ENCODE measurements around the gene GTF2A2. TPM values are rescaled to one million over a fixed set of nuclear protein-coding genes. Genes with fewer than 3 reads are reported as not detected.
A peak's percentile ranks its signal among the peaks of the same experiment; 100 is the strongest.

GTF2A2 gene
- total RNA-seq, 2 experiments from 2014 or later: 167 to 173 TPM

GRCh38 chr15:59591356-59591755 is 66.0 kb downstream of the GTF2A2 start:
- POLR2A ChIA-PET: interaction anchor here (0.6 kb wide), 1 partner anchor 419 kb away, joined by 3 read pairs; no protein-coding TSS in a partner anchor
- no peaks in the 10 kb centered on the region for H3K9me3 Mint-ChIP-seq
- intact Hi-C loops (cut with micrococcal nuclease): no loop called here
- peaks cover 10% of the 10 kb centered on the region for H3K27me3 Mint-ChIP-seq
- DNase-seq: no peak
- no peak for TF ChIP-seq CTCF (IDR thresholded peaks at IDR 0.05)
- H3K4me1 Mint-ChIP-seq (ENCODE audit: low read depth): peaks cover 12% of the 10 kb centered on the region
- H3K36me3 Mint-ChIP-seq (ENCODE audit: low read depth): no peaks in the 10 kb centered on the region
- ATAC-seq: no peak
- CTCF ChIA-PET: interaction anchor here (1.2 to 3.0 kb wide), 2 partner anchors 10 to 59 kb away, joined by 3 to 10 read pairs; no protein-coding TSS in a partner anchor
- H3K4me3 Mint-ChIP-seq: no peak overlapping the region
- no peak overlapping the region for H3K27ac Mint-ChIP-seq

GRCh38 chr15:59590027-59590426 is 67.3 kb downstream of the GTF2A2 start:
- ATAC-seq (peak; percentile 51), DNase-seq (no peak)
- Mint-ChIP-seq H3K4me1 (ENCODE audit: low read depth) (peaks cover 12% of the 10 kb centered on the region), H3K36me3 (ENCODE audit: low read depth) (no peaks in the 10 kb centered on the region), H3K27ac (no peak overlapping the region), H3K4me3 (peak overlapping the region; percentile 24), H3K27me3 (peaks cover 10% of the 10 kb centered on the region), H3K9me3 (no peaks in the 10 kb centered on the region)
- no peak for TF ChIP-seq CTCF (IDR thresholded peaks at IDR 0.05)
- CTCF ChIA-PET: interaction anchor here (1.4 kb wide), 1 partner anchor 60 kb away, joined by 3 read pairs; no protein-coding TSS in a partner anchor
- intact Hi-C loops (cut with micrococcal nuclease): no loop called here
- POLR2A ChIA-PET: interaction anchor here (0.7 kb wide), 1 partner anchor 1396 kb away, joined by 3 read pairs; no protein-coding TSS in a partner anchor

Other genes starting within 250 kb of the GTF2A2 start
- 1 to 10 TPM; 1.2 to 1.5 TPM for gene FAM81A, start 219.3 kb downstream of the GTF2A2 start, total RNA-seq
- not detected for gene GCNT3, start 45.7 kb downstream of the GTF2A2 start, total RNA-seq
- gene BNIP2, start 31.8 kb upstream of the GTF2A2 start, total RNA-seq: 10 to 100 TPM; 52.2 to 53.2 TPM